Activated CD8-positive, alpha-beta memory T cell treated with anti-CD3 and anti-CD28 coated beads, Interleukin-2, amount 10 ng/mL, durations not matched to agents 7 days and 5 days (primary cell): ENCODE measurements around the gene GSS. TPM values are rescaled to one million over a fixed set of nuclear protein-coding genes. Genes with fewer than 3 reads are reported as not detected.

ENCODE experiments used
- ATAC-seq: fragments of 150-1000 bp; cut with Tn5 transposase; one replicate; pipeline ENCODE4 v1.10.0; 2021; ENCODE audit warnings: moderate library complexity
- CTCF ChIA-PET: fragments of 350-600 bp; sonication (Branson Sonifier 250); formaldehyde crosslinking; loops from one replicate; lab custom pipeline; 2021; ENCODE audit warnings: antibody characterized with exemption; lab: Charles Lee
- DNase-seq: peaks from one replicate; pipeline ENCODE4 v3.0.0-alpha.2; 2020
- H3K27ac Mint-ChIP-seq: one replicate; pipeline ENCODE4 v1.8.0; 2021; ENCODE audit warnings: mild to moderate bottlenecking, mixed read lengths
- H3K27me3 Mint-ChIP-seq: one replicate; pipeline ENCODE4 v1.8.0; 2021; ENCODE audit warnings: mixed read lengths
- H3K36me3 Mint-ChIP-seq: one replicate; pipeline ENCODE4 v1.8.0; 2021; ENCODE audit warnings: mild to moderate bottlenecking, mixed read lengths
- H3K4me1 Mint-ChIP-seq: one replicate; pipeline ENCODE4 v1.8.0; 2021; ENCODE audit warnings: mixed read lengths
- H3K4me3 Mint-ChIP-seq: one replicate; pipeline ENCODE4 v1.8.0; 2021; ENCODE audit warnings: mild to moderate bottlenecking, moderate library complexity, mixed read lengths
- H3K9me3 Mint-ChIP-seq: one replicate; pipeline ENCODE4 v1.8.0; 2022; ENCODE audit warnings: low read depth, mixed read lengths
- total RNA-seq, 2 experiments: library from RNA; stranded (reverse); gene quantifications; one replicate each; pipeline ENCODE4 v1.2.3, GENCODE V29; 2021

Gene GSS
- total RNA-seq, 2 experiments from 2014 or later = 59.4 to 64.6 TPM

- CTCF ChIA-PET = no interaction called here
- no peak overlapping the region for H3K4me3 Mint-ChIP-seq
- no peaks in the 10 kb centered on the region for H3K9me3 Mint-ChIP-seq
- DNase-seq = no peak
- H3K27ac Mint-ChIP-seq = no peak overlapping the region
- peaks cover 5% of the 10 kb centered on the region for H3K27me3 Mint-ChIP-seq
- H3K36me3 Mint-ChIP-seq = no peaks in the 10 kb centered on the region
- ATAC-seq = no peak
- H3K4me1 Mint-ChIP-seq = no peaks in the 10 kb centered on the region
These were observed 22.6 kb upstream of the GSS start for GRCh38 chr20:34978092-34978744.

GRCh38 chr20:34977365-34978091 is 21.9 kb upstream of the GSS start:
- CTCF ChIA-PET = no interaction called here
- Mint-ChIP-seq H3K9me3 (no peaks in the 10 kb centered on the region), H3K4me3 (no peak overlapping the region), H3K4me1 (no peaks in the 10 kb centered on the region), H3K27me3 (peaks cover 4% of the 10 kb centered on the region), H3K36me3 (no peaks in the 10 kb centered on the region), H3K27ac (no peak overlapping the region)
- ATAC-seq (no peak), DNase-seq (no peak)

DNA sequence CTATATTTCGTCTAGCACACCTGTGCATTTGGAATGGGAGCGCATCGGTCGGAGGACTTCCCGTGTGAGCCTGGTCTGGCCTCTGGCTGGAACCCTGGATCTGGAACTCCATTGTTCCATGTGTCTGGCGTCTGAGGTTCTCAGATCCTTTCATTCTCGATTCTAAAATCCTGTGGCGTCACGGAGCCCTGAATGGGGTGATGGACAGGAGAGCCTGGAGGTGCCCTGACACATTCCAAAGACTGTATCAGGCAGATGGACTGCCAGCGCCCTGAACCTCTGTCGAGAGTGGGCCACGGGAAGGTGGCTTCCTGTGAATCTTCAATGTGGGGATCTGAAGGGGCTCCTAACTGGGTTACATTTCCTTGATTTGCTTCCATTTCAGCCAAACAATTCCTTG is 20.7 kb upstream of the GSS start:
- Mint-ChIP-seq H3K4me1 (no peaks in the 10 kb centered on the region), H3K27ac (no peak overlapping the region), H3K27me3 (peaks cover 2% of the 10 kb centered on the region), H3K4me3 (no peak overlapping the region), H3K9me3 (no peaks in the 10 kb centered on the region), H3K36me3 (no peaks in the 10 kb centered on the region)
- ATAC-seq = no peak
- CTCF ChIA-PET = no interaction called here
- DNase-seq = no peak

DNA sequence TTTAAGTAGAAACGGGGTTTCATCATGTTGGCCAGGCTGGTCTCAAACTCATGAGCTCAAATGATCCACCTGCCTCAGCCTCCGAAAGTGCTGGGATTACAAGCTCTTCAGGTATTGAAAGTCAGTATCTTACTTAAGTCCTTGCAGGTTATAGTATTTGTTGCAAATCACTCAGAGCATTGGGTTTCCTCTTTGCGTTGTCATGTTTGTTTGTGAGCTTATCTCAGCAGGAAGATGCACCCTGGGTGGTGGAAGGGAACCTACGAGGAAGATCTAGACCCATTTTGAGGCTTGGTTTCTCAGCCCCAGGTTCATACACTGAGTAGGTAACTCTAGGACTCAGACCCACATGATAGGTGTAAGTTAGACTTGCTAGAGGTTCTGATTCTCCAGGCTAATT is 18.6 kb upstream of the GSS start:
- Mint-ChIP-seq H3K36me3 (no peaks in the 10 kb centered on the region), H3K4me3 (no peak overlapping the region), H3K27ac (no peak overlapping the region), H3K27me3 (peaks cover 2% of the 10 kb centered on the region), H3K4me1 (no peaks in the 10 kb centered on the region), H3K9me3 (no peaks in the 10 kb centered on the region)
- CTCF ChIA-PET = interaction anchor here (1.5 kb wide), 1 partner anchor 100 kb away, joined by 3 read pairs; no protein-coding TSS in a partner anchor
- no peak for DNase-seq
- no peak for ATAC-seq

GRCh38 chr20:34971561-34972235 is 16.1 kb upstream of the GSS start:
- ATAC-seq = no peak
- Mint-ChIP-seq H3K27ac (no peak overlapping the region), H3K4me1 (no peaks in the 10 kb centered on the region), H3K4me3 (no peak overlapping the region), H3K36me3 (no peaks in the 10 kb centered on the region), H3K9me3 (no peaks in the 10 kb centered on the region), H3K27me3 (peaks cover 2% of the 10 kb centered on the region)
- no peak for DNase-seq
- CTCF ChIA-PET = interaction anchor here (1.1 kb wide), 1 partner anchor 96 kb away, joined by 3 read pairs; the partner anchor contains the start of gene ACSS2

DNA sequence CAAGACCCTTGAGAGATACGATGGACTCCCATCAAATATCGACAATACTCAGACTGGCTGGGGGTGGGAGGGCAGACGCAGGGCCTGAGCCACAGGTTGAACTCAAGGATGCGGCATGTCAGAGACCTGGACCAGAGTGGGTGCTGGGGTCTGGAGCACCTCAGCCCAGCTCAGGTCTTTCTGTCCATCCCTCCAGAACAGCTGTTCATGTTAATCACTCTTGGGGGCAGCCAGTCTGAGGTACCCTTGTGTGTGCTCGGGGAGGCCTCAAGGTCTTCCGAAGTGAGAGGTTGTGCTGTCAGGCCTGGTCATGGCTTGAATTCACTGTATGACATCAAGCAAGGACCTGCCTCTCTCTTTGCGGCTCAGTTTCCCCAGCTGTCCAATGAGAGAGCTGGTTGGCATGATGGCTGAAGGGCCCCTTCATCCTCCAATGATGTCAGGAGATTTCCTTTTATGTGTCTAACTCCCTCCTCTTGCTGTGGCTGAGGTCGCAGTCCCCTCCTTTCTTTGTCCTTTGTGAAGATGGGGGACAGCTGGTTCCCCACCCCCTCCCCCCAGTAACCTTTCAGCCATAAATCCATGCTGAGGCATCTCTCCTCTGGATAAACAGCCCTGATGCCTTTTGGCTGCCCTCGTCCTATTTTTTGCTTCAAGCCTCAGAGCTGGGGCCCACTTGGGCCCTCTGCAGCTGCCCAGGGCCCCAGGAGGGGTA is 15.4 kb upstream of the GSS start:
- no peak overlapping the region for H3K27ac Mint-ChIP-seq
- H3K4me1 Mint-ChIP-seq = no peaks in the 10 kb centered on the region

DNA sequence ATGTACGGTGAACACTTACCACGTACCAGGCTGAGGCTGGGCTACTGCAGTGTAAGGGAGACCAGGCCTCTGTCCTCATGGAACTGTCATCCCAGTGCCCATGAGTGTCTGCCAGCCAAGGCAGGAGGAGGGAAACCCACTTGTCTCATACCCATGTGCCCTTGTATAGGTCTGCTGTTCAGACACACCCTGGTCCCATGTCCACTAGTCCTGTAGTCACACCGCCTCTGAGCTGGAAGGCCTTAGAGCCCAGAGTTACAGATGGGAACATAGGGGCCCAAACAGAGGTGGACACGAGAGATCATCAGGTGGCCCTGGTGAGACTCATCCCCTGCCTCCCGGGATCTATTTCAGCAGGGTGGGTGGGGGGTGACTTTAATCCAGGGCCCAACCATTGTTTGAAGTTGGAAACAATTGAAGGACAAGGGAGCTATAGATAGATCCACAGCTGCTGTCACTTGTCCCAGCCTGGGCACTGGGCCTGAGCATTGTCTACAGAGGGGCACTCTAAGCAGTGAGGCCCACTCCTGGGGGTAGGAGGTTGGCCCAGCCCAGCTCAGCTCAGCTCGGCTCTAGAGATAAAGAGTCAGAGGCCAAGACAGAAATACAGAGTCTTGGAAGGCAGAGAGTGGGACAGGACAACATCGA is 14.7 kb upstream of the GSS start:
- no peak for ATAC-seq
- H3K4me3 Mint-ChIP-seq = no peak overlapping the region
- peaks cover 2% of the 10 kb centered on the region for H3K27me3 Mint-ChIP-seq
- CTCF ChIA-PET = no interaction called here
- H3K4me1 Mint-ChIP-seq = no peaks in the 10 kb centered on the region
- no peak for DNase-seq
- H3K27ac Mint-ChIP-seq = no peak overlapping the region
- no peaks in the 10 kb centered on the region for H3K36me3 Mint-ChIP-seq
- no peaks in the 10 kb centered on the region for H3K9me3 Mint-ChIP-seq

More for the DNA sequence above, 15.4 kb upstream of the GSS start:
- CTCF ChIA-PET = no interaction called here
- Mint-ChIP-seq H3K4me3 (no peak overlapping the region), H3K36me3 (no peaks in the 10 kb centered on the region), H3K27me3 (peaks cover 2% of the 10 kb centered on the region), H3K9me3 (no peaks in the 10 kb centered on the region)
- DNase-seq (no peak), ATAC-seq (no peak)

GRCh38 chr20:34968042-34968775 is 12.6 kb upstream of the GSS start:
- no peaks in the 10 kb centered on the region for H3K9me3 Mint-ChIP-seq
- H3K27me3 Mint-ChIP-seq = no peaks in the 10 kb centered on the region
- CTCF ChIA-PET = no interaction called here

GRCh38 chr20:34967421-34967820 is 11.8 kb upstream of the GSS start:
- ATAC-seq (no peak), DNase-seq (no peak)
- H3K9me3 Mint-ChIP-seq = no peaks in the 10 kb centered on the region
- H3K27ac Mint-ChIP-seq = no peak overlapping the region
- CTCF ChIA-PET = no interaction called here
- no peaks in the 10 kb centered on the region for H3K4me1 Mint-ChIP-seq
- H3K36me3 Mint-ChIP-seq = no peaks in the 10 kb centered on the region
- H3K4me3 Mint-ChIP-seq = no peak overlapping the region
- H3K27me3 Mint-ChIP-seq = no peaks in the 10 kb centered on the region

More at GRCh38 chr20:34968042-34968775, 12.6 kb upstream of the GSS start:
- DNase-seq = no peak
- Mint-ChIP-seq H3K27ac (no peak overlapping the region), H3K4me3 (no peak overlapping the region), H3K4me1 (no peaks in the 10 kb centered on the region), H3K36me3 (no peaks in the 10 kb centered on the region)
- no peak for ATAC-seq

DNA sequence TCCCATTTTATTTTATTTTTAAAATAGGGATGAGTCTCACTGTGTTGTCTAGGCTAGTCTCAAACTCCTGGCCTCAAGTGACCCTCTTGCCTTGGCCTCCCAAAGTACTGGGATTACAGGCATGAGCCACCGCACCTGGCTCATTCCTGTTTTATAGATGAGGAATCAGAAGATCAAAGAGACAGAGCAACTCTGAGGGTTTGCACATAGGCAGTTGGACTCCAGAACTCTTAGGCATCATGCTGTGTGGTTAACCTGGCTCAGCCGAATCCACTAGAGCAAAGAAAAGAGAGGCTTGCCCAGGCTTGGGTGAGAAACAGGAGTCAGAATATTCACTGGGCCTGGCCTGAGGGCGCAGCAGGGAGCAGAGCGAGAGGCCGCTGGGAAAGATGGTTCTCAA is 9.4 kb upstream of the GSS start:
- DNase-seq (no peak), ATAC-seq (no peak)
- Mint-ChIP-seq H3K27ac (no peak overlapping the region), H3K4me1 (peaks cover 4% of the 10 kb centered on the region), H3K27me3 (no peaks in the 10 kb centered on the region), H3K36me3 (no peaks in the 10 kb centered on the region), H3K4me3 (no peak overlapping the region), H3K9me3 (no peaks in the 10 kb centered on the region)
- CTCF ChIA-PET = no interaction called here

GRCh38 chr20:34964486-34964885 is 8.9 kb upstream of the GSS start:
- Mint-ChIP-seq H3K4me3 (no peak overlapping the region), H3K9me3 (no peaks in the 10 kb centered on the region), H3K27ac (no peak overlapping the region), H3K36me3 (no peaks in the 10 kb centered on the region), H3K27me3 (no peaks in the 10 kb centered on the region), H3K4me1 (peaks cover 4% of the 10 kb centered on the region)
- DNase-seq (no peak), ATAC-seq (no peak)
- CTCF ChIA-PET = no interaction called here

DNA sequence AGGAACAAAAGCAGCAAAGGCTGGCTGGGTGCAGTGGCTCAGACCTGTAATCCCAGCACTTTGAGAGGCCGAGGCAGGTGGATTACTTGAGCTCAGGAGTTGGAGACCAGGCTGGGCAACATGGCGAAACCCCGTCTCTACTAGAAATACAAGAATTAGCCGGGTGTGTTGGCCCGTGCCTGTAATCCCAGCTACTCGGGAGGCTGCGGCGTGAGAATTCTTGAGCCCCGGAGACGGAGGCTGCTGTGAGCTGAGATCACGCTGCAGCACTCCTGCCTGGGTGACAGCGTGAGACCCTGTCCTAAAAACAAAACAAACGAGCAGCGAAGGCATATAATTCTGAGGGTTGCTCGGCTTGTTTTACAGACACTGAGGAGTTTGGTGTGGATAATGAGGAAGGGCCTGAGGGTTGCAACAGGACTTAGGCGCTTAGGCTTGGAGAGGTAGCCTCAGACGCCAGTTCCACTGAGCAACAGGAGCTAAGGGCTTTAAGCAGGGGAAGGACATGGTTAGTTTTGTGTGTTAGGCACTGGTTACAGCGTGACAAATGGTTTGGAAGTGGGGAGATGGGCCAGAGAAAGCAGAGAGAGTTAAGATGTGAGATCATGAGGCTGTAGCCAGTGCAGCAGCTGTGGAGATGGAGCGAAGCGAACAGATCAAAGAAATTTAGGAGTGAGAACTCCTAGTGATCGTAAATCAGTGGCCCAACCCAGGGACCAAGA is 1.3 kb upstream of the GSS start:
- peaks cover 28% of the 10 kb centered on the region for H3K4me1 Mint-ChIP-seq

More for the DNA sequence above, 1.3 kb upstream of the GSS start:
- H3K9me3 Mint-ChIP-seq = no peaks in the 10 kb centered on the region
- H3K4me3 Mint-ChIP-seq = no peak overlapping the region
- peak overlapping the region; percentile 93 for H3K27ac Mint-ChIP-seq
- ATAC-seq (no peak), DNase-seq (no peak)
- H3K36me3 Mint-ChIP-seq = peaks cover 3% of the 10 kb centered on the region
- H3K27me3 Mint-ChIP-seq = no peaks in the 10 kb centered on the region
- CTCF ChIA-PET = interaction anchor here (0.7 to 12.4 kb wide), 8 partner anchors 15 to 132 kb away, joined by 3 to 168 read pairs (median 4); partner anchors contain the start of genes ACSS2 and GGT7
